Brain microvascular endothelial cell (primary cell): ENCODE measurements around the gene PDE11A.

Experiments
- DNase-seq: peaks from one replicate; pipeline ENCODE4 v3.0.0-alpha.2; 2020
- H3K27ac ChIP-seq: fragments of 250-450 bp; sonication (Bioruptor Pico); 2 replicates; pipeline ENCODE4 v1.5.1; 2020; ENCODE audit warnings: mild to moderate bottlenecking, moderate library complexity
- H3K27me3 ChIP-seq: fragments of 250-450 bp; sonication (Bioruptor Pico); replicated peaks from 2 replicates; pipeline ENCODE4 v1.5.1; 2020; ENCODE audit warnings: mild to moderate bottlenecking
- H3K36me3 ChIP-seq: fragments of 250-450 bp; sonication (Bioruptor Pico); replicated peaks from 2 replicates; pipeline ENCODE4 v1.5.1; 2020; ENCODE audit warnings: mild to moderate bottlenecking
- H3K4me3 ChIP-seq: 2 replicates; pipeline ENCODE4 v1.5.1; 2011; ENCODE audit warnings: low read depth, mild to moderate bottlenecking, control low read depth, low read length, moderate library complexity
- CTCF ChIP-seq: IDR thresholded peaks from 2 replicates; pipeline ENCODE4 v1.5.1; 2011; ENCODE audit warnings: low read depth, mild to moderate bottlenecking, moderate library complexity, low read length, control low read depth, inconsistent platforms; ENCODE audit errors: missing control alignments
- in situ Hi-C: cut with HindIII; loops from 2 replicates; pipeline ENCODE4 v1.10.0; 2017; ENCODE audit warnings: low sequenced_read_pairs, low pct_ligation_motif_present

The PDE11A gene

GRCh38 chr2:177869912-177870311, 202.7 kb downstream of the PDE11A start:
- in situ Hi-C loops, result no loop called here
- H3K4me3 ChIP-seq, result no peak overlapping the region
- no peak overlapping the region for H3K27ac ChIP-seq
- TF ChIP-seq CTCF, result no peak
- no peaks in the 10 kb centered on the region for H3K27me3 ChIP-seq
- H3K36me3 ChIP-seq, result no peaks in the 10 kb centered on the region
- no peak for DNase-seq

- Histone ChIP-seq H3K27ac (no peak overlapping the region), H3K4me3 (no peak overlapping the region), H3K36me3 (no peaks in the 10 kb centered on the region), H3K27me3 (no peaks in the 10 kb centered on the region)
- TF ChIP-seq CTCF, result no peak
- in situ Hi-C loops, result no loop called here
- DNase-seq, result no peak
These were observed 203.4 kb downstream of the PDE11A start for GRCh38 chr2:177869209-177869608.

- DNase-seq, result no peak
- Histone ChIP-seq H3K27me3 (no peaks in the 10 kb centered on the region), H3K4me3 (no peak overlapping the region), H3K27ac (no peak overlapping the region), H3K36me3 (no peaks in the 10 kb centered on the region)
- no peak for TF ChIP-seq CTCF
- in situ Hi-C loops, result no loop called here
These were observed 203.8 kb downstream of the PDE11A start for GRCh38 chr2:177868806-177869205.

- Histone ChIP-seq H3K27me3 (no peaks in the 10 kb centered on the region), H3K4me3 (no peak overlapping the region), H3K27ac (no peak overlapping the region), H3K36me3 (no peaks in the 10 kb centered on the region)
- TF ChIP-seq CTCF, result no peak
- in situ Hi-C loops, result no loop called here
- DNase-seq, result no peak
These were observed 215.0 kb downstream of the PDE11A start for GRCh38 chr2:177857538-177857937.

- no peak for DNase-seq
- in situ Hi-C loops, result no loop called here
- H3K36me3 ChIP-seq, result no peaks in the 10 kb centered on the region
- H3K4me3 ChIP-seq, result no peak overlapping the region
- TF ChIP-seq CTCF, result no peak
- no peak overlapping the region for H3K27ac ChIP-seq
- H3K27me3 ChIP-seq, result no peaks in the 10 kb centered on the region
These were observed 220.2 kb downstream of the PDE11A start for GRCh38 chr2:177852389-177852788.

GRCh38 chr2:177843188-177843587, 229.4 kb downstream of the PDE11A start:
- no peak for TF ChIP-seq CTCF
- Histone ChIP-seq H3K27ac (no peak overlapping the region), H3K36me3 (no peaks in the 10 kb centered on the region), H3K27me3 (no peaks in the 10 kb centered on the region), H3K4me3 (no peak overlapping the region)
- DNase-seq, result no peak
- in situ Hi-C loops, result no loop called here
